HG03565 (cell line): Measurements from ENCODE around the gene EEF1AKMT3.

ENCODE experiments used
- ATAC-seq: cut with Tn5 transposase; IDR thresholded peaks from one replicate; pipeline ENCODE4 v1.9.1; 2021; ENCODE audit warnings: mild to moderate bottlenecking, moderate library complexity; ENCODE audit not compliant: unreplicated experiment

Gene EEF1AKMT3

GRCh38 chr12:57772429-57773322, at the start of gene EEF1AKMT3:
TSS of gene EEF1AKMT3 (plus strand) at chr12:57772614. CDS start at chr12:57772725, 111 bp downstream.
- peak; percentile 19 for ATAC-seq

DNA sequence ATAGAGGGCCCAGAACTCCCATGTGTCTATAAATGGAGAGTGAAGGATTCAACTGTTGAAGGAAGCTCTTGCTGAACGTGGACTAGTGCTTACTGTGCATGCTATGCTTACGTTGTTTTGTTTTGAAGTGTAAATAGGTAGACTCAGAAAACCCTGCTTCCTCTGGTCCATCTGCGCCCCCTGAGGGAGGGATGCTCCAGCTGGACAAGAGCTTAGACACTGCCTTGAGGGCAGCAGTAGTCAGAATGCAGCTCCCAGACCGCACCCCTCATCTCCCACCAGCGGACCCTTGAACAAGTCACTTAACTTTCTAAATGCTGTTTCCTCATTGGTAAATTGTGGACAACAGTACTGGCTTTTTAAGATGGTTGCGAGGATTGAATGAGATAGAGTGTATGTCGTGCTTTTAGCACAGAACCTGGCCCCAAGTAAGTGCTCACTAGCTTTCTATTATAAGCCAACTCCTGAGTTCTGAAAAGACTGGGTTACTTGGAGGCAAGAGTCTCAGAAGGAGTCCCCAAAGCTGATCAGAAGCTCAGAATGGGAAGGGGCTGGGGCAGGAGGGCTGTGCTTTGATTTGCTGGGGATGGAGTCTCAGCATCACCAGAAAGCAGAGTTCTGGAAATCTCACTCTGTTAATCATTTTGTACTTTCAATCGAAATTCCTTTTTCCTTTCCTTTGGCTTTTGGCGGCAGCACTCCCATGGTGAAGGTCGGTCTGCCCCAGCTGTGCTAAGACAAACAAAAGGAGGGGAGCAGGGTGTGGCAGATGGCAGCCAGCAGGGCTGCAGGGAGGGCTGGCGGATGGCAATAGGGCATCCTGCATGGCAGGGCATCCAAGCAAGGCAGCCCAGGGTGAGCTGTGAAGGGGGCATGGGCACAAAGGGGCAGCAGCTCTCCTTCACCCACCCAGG, 49.4 kb upstream of the EEF1AKMT3 start:
- ATAC-seq = no peak

DNA sequence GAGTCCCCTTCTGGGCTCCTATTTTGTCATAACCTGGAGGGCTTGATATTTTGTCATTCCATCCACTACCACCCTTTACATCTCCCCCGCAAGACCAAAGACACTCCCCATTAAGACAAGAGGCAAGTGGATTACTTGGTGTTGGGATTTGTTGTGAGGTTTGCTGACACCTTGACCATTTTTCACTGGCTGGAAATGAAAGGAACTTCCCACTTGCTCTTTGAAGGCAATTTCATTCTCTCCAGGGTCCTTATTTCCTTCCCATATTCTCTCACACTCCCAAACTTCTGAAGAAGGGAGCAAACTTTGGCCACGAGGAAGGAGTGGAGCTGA, 48.8 kb upstream of the EEF1AKMT3 start:
- no peak for ATAC-seq

- ATAC-seq = no peak
These were observed 48.1 kb upstream of the EEF1AKMT3 start for GRCh38 chr12:57724003-57724935.

DNA sequence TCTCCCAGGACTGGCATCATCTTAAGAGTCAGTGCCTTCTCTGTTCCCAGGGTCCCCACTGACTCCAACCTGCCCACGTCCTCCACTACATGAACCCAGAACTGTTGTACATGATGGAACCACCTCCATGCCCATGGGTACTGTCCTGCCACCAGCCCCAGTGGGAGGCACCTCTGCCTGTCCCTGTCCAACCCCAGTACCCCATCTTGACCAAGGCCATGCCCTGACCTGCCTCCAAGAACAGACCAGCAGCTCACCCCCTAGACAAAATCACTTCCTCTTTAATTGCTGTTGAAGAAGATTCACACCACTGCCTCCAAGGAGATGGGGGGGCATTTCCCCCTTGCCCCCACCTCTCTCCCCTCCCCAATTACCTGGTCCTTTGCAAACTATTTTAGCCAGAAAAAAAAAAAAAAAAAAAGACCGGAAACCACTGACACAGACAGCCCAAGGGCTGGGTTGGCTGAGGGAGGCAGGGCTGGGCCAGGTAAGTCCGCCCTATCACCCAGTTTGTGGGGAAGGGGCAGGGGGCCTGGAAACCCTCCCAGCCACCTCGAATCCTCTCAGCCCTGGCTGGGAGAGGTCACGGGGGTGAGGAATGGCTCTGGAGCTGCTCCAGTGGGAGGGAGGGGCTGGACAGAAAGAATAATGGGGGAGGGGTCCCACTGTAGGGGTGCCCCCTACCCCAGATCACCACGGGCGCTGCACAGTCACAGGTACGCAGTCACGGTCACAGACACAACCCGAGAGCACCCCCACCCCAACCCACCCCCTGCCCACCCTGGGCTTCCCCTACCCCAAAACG, 47.3 kb upstream of the EEF1AKMT3 start:
- ATAC-seq = no peak

DNA sequence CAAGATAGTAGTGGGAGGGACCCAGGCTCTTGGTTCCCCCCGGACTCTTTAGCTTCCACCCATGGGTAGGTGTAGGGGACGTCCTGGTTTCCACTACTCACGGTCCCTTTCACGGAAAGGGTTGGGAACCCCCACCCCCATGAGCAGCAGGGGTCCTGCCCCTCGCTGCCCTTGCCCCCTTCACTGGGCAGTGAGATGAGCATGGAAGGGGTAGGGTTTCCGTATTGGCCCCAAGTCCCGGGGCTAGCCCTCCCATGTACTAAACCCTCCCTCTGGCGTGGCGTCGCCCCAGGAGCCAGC, 46.6 kb upstream of the EEF1AKMT3 start:
- ATAC-seq = no peak

GRCh38 chr12:57726151-57726883, 46.1 kb upstream of the EEF1AKMT3 start:
- ATAC-seq = no peak

DNA sequence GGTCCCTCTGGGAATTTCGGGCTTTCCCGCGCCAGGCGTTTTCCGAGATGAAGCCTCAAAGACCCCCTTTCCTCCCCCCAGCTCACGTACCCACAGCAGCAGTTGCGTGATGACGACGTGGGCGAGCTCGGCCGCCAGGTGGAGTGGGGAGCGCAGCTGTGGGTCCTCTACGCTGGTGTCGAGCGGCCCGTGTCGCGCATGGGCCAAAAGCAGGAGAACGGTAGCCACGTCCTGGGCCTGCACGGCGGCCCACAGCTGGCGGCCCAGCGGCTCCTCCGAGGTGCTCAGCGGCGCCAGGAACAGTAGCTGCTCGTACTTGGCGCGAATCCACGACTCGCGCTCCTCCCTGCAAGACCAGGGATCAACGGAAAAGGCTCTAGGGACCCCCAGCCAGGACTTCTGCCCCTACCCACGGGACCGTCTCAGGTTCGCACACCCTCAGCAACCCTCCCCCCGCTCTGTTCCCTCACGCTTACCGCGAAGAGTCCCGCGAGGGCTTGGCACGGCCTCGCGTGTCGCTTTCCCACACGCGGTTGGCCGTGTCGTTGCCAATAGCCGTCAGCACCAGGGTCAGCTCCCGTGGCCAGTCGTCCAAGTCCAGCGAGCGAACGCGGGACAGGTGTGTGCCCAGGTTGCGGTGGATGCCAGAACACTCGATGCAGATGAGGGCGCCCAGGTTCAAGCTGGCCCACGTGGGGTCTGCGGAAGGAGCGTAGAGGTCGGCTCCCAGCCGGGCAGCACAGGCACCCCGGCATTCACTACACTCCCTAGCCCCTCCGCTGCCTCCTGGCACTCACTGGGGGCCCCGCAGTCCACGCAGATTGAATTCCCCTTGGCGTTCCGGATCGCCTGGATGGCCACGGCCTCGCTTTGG, 45.3 kb upstream of the EEF1AKMT3 start:
- ATAC-seq = no peak

GRCh38 chr12:57727758-57728395, 44.5 kb upstream of the EEF1AKMT3 start:
- ATAC-seq = no peak

GRCh38 chr12:57729321-57729844, 43.0 kb upstream of the EEF1AKMT3 start:
- ATAC-seq = no peak

DNA sequence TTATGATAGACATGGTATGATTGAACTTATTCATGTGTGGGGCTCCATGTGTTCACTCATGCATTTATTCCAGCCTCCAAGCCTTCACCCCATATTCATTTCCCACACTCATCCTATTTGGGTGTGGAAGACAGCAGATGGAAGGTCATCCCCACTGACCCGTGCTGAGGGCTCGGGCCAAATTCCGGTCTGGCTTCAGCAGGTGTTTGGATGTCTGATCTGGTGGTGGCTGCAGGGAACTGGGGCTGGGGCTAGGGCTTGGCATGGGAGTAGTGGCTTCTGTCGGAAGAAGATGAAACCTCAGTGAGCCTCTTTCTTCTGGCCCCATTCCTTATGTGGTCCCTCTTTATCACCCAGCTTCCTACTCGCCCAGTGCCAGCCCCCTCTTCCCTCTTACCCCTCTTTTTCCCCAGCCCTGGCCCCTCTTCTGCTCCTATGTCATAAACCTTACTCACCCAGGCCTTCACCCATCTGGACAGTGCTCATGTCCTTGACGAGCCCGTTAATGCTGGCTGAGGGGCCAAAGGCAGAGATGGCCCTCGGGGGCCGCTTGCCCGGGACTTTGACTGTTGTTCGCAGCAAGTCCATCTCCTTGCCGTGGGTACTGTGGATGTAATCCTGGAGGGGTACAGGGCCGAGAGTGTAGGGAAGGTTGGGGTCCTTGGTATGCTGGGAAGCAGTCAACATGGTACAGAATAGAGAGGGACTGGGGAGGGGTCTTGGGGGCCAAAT, 41.9 kb upstream of the EEF1AKMT3 start:
- no peak for ATAC-seq

DNA sequence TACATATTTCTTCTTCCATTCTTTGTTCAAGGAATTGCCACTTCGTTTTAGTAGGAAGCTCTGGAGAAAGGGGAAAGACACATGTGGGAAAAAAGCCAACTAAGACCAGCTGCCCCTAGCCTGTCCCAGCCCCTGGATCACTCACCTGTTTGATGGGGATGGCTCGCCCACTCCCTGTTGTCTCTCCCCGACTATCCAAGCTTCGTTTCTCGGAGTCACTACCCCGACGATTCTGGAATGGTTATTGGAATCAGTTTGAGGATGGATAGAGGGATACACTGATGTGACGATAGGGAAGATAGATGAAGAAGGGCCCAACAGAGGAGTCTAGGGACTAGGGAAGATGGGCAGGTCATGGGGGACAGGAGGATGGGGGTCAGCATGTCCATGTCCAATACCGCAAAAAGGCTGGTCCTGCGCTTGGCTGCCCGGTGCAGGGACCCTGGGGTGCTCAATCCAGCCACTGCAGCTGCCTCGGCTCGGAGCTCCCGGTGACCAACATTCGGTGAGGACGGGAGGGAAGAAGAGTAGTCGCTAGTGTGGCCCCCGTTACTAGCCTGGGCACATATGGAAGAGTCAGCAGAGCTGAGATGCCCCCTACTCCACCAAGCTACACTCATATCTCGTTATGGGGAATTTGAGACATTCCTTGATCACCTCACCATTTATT, 40.9 kb upstream of the EEF1AKMT3 start:
- ATAC-seq = no peak

- ATAC-seq = no peak
These were observed 40.1 kb upstream of the EEF1AKMT3 start for GRCh38 chr12:57732270-57732669.

- no peak for ATAC-seq
These were observed 39.5 kb upstream of the EEF1AKMT3 start for GRCh38 chr12:57732726-57733593.

DNA sequence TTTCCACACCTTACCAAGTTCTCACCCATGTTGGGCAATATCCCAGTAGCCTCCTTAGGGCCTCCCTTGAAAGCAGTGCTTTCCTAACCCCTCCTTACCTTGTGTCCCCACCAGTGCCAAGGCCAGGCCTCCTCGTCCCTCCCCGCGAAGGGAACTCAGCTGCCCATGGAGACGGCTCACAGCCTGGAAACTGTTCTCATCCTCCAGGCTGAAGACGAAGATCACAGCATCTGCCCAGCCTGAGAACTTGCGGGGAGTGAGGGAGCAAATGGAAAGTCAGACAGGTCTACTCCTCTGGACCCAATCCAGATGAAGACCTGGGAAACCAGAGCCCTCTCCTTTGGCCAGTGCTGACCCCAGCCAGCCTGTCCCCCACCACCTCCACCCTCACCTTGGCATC, 38.5 kb upstream of the EEF1AKMT3 start:
- no peak for ATAC-seq

- no peak for ATAC-seq
These were observed 37.8 kb upstream of the EEF1AKMT3 start for GRCh38 chr12:57734591-57734990.
